Gastroesophageal sphincter (tissue), 3 donors: ENCODE measurements around the gene TOM1L2.

Experiments used
- POLR2A ChIP-seq, 2 donors: fragments of 450-650 bp; IDR thresholded peaks; one replicate each; pipeline ENCODE4 v1.6.1; 2017; ENCODE audit warnings: antibody characterized with exemption in 2 of 2, mild to moderate bottlenecking in 2 of 2, moderate library complexity in 1 of 2
- TF ChIP-seq, protein P1 (sequence below), 4 experiments: fragments of 200-600 bp in 2 of 4; fragments of 450-650 bp in 2 of 4; sonication (generic) in 1 of 4; IDR thresholded peaks; one replicate each; pipeline ENCODE4 v1.5.1; 2017 to 2019; ENCODE audit warnings: antibody characterized with exemption in 4 of 4, mild to moderate bottlenecking in 2 of 4, moderate library complexity in 2 of 4

DNA sequence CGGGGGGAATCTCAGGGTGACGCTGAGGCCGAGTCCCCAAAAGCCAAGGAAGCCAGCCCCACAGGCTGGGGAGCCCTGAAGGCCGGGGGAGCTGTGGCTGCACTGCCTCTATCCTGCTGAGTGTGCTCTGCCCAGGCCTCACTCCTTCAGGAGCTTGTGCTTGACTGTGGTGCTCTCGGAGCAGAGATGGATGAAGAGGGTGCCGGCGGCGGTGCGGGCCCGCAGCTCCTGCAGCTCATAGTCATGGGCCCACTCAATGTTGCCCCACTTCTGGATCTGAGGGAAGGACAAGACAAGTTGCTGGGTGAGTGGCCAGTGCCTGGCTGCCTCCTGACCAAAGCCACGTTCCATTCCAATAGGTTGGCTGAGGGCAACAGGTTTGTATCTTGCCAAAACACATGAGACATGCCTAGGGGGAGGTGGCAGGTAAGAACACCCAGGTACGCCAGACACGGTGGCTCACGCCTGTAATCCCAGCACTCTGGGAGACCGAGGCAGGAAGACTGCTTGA, 46.3 kb upstream of the TOM1L2 start:
- TF ChIP-seq, protein P1, sequence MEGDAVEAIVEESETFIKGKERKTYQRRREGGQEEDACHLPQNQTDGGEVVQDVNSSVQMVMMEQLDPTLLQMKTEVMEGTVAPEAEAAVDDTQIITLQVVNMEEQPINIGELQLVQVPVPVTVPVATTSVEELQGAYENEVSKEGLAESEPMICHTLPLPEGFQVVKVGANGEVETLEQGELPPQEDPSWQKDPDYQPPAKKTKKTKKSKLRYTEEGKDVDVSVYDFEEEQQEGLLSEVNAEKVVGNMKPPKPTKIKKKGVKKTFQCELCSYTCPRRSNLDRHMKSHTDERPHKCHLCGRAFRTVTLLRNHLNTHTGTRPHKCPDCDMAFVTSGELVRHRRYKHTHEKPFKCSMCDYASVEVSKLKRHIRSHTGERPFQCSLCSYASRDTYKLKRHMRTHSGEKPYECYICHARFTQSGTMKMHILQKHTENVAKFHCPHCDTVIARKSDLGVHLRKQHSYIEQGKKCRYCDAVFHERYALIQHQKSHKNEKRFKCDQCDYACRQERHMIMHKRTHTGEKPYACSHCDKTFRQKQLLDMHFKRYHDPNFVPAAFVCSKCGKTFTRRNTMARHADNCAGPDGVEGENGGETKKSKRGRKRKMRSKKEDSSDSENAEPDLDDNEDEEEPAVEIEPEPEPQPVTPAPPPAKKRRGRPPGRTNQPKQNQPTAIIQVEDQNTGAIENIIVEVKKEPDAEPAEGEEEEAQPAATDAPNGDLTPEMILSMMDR (IDR thresholded peaks at IDR 0.05): no peak
- TF ChIP-seq POLR2A (IDR thresholded peaks at IDR 0.05): no peak
